CD4-positive, alpha-beta T cell treated with Interleukin-17A for 4 hours (primary cell): ENCODE measurements around the gene PLA2G3.
A peak's percentile ranks its signal among the peaks of the same experiment; 100 is the strongest.

ENCODE experiments used
- DNase-seq: peaks from one replicate; pipeline ENCODE4 v3.0.0-alpha.2; 2020; ENCODE audit warnings: mixed read lengths

Gene PLA2G3

GRCh38 chr22:31085928-31086327, 54.4 kb downstream of the PLA2G3 start:
- DNase-seq = no peak

GRCh38 chr22:31085493-31085824, 54.8 kb downstream of the PLA2G3 start:
- no peak for DNase-seq

GRCh38 chr22:31084811-31085492, 55.4 kb downstream of the PLA2G3 start:
- DNase-seq = peak; percentile 88
